K562 (cell line): Measurements from ENCODE around the gene RHOXF1. TPM values are rescaled to one million over a fixed set of nuclear protein-coding genes. Genes with fewer than 3 reads are reported as not detected.
A peak's percentile ranks its signal among the peaks of the same experiment; 100 is the strongest.

Experiments
- ATAC-seq: fragments of 200-7000 bp; cut with Tn5 transposase; 3 replicates; pipeline ENCODE4 v1.9.1; 2020; ENCODE audit warnings: moderate library complexity
- Bru-seq: library from RNA; stranded (reverse); fragments of 400-500 nt; gene quantifications from one replicate; lab custom pipeline; 2021; lab: Mats Ljungman, UMichigan
- BruChase-seq, 2 experiments: library from RNA; stranded (reverse); fragments of 400-500 nt; gene quantifications; one replicate each; lab custom pipeline; 2021; lab: Mats Ljungman, UMichigan
- BruUV-seq: library from RNA; stranded (reverse); fragments of 400-500 nt; replicated peaks from 2 replicates; lab custom pipeline; 2021; lab: Mats Ljungman, UMichigan
- CTCF ChIA-PET: fragments of 300-600 bp; formaldehyde crosslinking; extraction: SDS; loops from one replicate; lab custom pipeline; 2021; ENCODE audit warnings: low intra/inter-chr PET ratio; lab: Yijun Ruan, JAX
- POLR2A ChIA-PET: fragments of 300-600, 350-650 bp; sonication (Branson Sonifier 250); formaldehyde crosslinking; extraction: SDS; loops from one replicate; lab custom pipeline; 2021; ENCODE audit warnings: antibody characterized with exemption, inconsistent platforms; lab: Yijun Ruan, JAX
- DNase-seq, 4 experiments: peaks; one replicate each; pipeline versions ENCODE4 v3.0.0 to v3.0.0-alpha.2; 2011 to 2018; ENCODE audit warnings: low spot score in 3 of 4, mixed read lengths in 3 of 4; ENCODE audit errors: extremely low read depth in 1 of 4
- FAIRE-seq: peaks from 2 replicates; lab custom pipeline; 2011; peaks lifted over from hg19 to GRCh38; lab: Jason Lieb, UNC
- H2AFZ ChIP-seq: 2 replicates; pipeline ENCODE4 v1.6.0; 2011; ENCODE audit warnings: low read depth, low read length, control low read depth, inconsistent platforms
- H3K27ac ChIP-seq: fragments of 200-600 bp; 3 replicates; pipeline ENCODE4 v1.8.0; 2011; ENCODE audit warnings: low read depth, mild to moderate bottlenecking, control low read depth, inconsistent platforms, low read length, moderate library complexity, mixed read lengths; ENCODE audit errors: extremely low read depth
- H3K27me3 ChIP-seq, 2 experiments: fragments of 300-600 bp in 1 of 2; 2 replicates in 1 of 2; 3 replicates in 1 of 2; pipeline versions ENCODE4 v1.6.0 to v1.8.0; 2011; ENCODE audit warnings: inconsistent platforms in 2 of 2, low read length in 2 of 2, mild to moderate bottlenecking in 1 of 2, mixed read lengths in 1 of 2, moderate library complexity in 1 of 2; ENCODE audit not compliant: control insufficient read depth in 2 of 2, insufficient read depth in 2 of 2
- H3K36me3 ChIP-seq: fragments of 300-600 bp; 3 replicates; pipeline ENCODE4 v1.8.0; 2011; ENCODE audit warnings: mild to moderate bottlenecking, low read length, inconsistent platforms; ENCODE audit not compliant: control insufficient read depth, insufficient read depth
- H3K4me1 ChIP-seq, 2 experiments: fragments of 200-600 bp in 1 of 2; replicated peaks in 1 of 2; 2 replicates in 1 of 2; 3 replicates in 1 of 2; pipeline versions ENCODE4 v1.5.1 to v1.8.0; 2011; ENCODE audit warnings: inconsistent platforms in 2 of 2, low read length in 2 of 2, mild to moderate bottlenecking in 1 of 2, mixed read lengths in 1 of 2, moderate library complexity in 1 of 2; ENCODE audit not compliant: control insufficient read depth in 2 of 2, insufficient read depth in 2 of 2
- H3K4me2 ChIP-seq: 2 replicates; pipeline ENCODE4 v1.6.1; 2011; ENCODE audit warnings: low read length, control low read depth, inconsistent platforms, mixed read lengths; ENCODE audit not compliant: insufficient read depth
- H3K4me3 ChIP-seq: fragments of 200-600 bp; sonication (generic), shearing (Covaris generic); 2 replicates; pipeline ENCODE4 v1.5.1; 2016; ENCODE audit warnings: control low read depth, inconsistent platforms
- H3K79me2 ChIP-seq: fragments of 200-600 bp; 3 replicates; pipeline ENCODE4 v1.8.0; 2011; ENCODE audit warnings: low read length, inconsistent platforms; ENCODE audit not compliant: control insufficient read depth, insufficient read depth
- H3K9ac ChIP-seq, 2 experiments: 2 replicates each; pipeline versions ENCODE4 v1.6.0 to v1.6.1; 2011; ENCODE audit warnings: low read depth in 2 of 2, low read length in 2 of 2, control low read depth in 1 of 2, inconsistent platforms in 1 of 2, mild to moderate bottlenecking in 1 of 2, mixed read lengths in 1 of 2; ENCODE audit not compliant: insufficient read depth in 1 of 2
- H3K9me1 ChIP-seq: one replicate; pipeline ENCODE4 v1.6.0; 2011; ENCODE audit warnings: inconsistent platforms, mild to moderate bottlenecking, low read length, moderate library complexity; ENCODE audit not compliant: control insufficient read depth, insufficient read depth
- H3K9me3 ChIP-seq: replicated peaks from 2 replicates; pipeline ENCODE4 v1.5.1; 2011; ENCODE audit warnings: low read depth, low read length, inconsistent platforms; ENCODE audit not compliant: control insufficient read depth, insufficient read depth
- H4K20me1 ChIP-seq: replicated peaks from 2 replicates; pipeline ENCODE4 v1.6.1; 2011; ENCODE audit warnings: low read length, inconsistent platforms, mixed read lengths; ENCODE audit not compliant: control insufficient read depth, insufficient read depth
- HDAC6 ChIP-seq: IDR thresholded peaks from 2 replicates; pipeline ENCODE4 v1.6.1; 2012; ENCODE audit warnings: low read depth, mild to moderate bottlenecking, control low read depth, inconsistent platforms, low read length, moderate library complexity
- WGBS: fragments of 100-300 bp; shearing (Covaris generic); methylation state at CpG from one replicate; pipeline ENCODE4 v1.1.6; 2016; ENCODE audit warnings: low coverage, mixed read lengths; ENCODE audit not compliant: insufficient coverage; ENCODE audit errors: missing lambda C conversion rate; 5-methylcytosine and 5-hydroxymethylcytosine counted together
- in situ Hi-C: fragments of 300-500 bp; cut with MboI; formaldehyde crosslinking; loops from 4 replicates; pipeline ENCODE4 v1.15.0; 2018; ENCODE audit warnings: inconsistent platforms, mixed read lengths
- intact Hi-C: fragments of 100-400 bp; cut with micrococcal nuclease; formaldehyde crosslinking; loops from 2 replicates; pipeline ENCODE4 v1.14.2; 2022
- long read RNA-seq, 3 experiments: library from polyadenylated mRNA in 2 of 3; library from RNA in 1 of 3; unstranded in 2 of 3; stranded (forward) in 1 of 3; transcript quantifications; one replicate each; pipeline ENCODE4 v2.0.0, GENCODE V29; 2019 to 2022
- polyA minus RNA-seq, 3 experiments: library from RNA; depleted of rRNA, polyadenylated mRNA; stranded (reverse); fragments of >200 nt; gene quantifications; 2 replicates each; pipeline ENCODE4 v1.2.3, GENCODE V29; 2011
- polyA plus RNA-seq, 8 experiments: library from polyadenylated mRNA; depleted of rRNA in 4 of 8; stranded (reverse) in 5 of 8; unstranded in 3 of 8; fragments of >200 nt; fragmentation: Nextera tagmentation in 2 of 8; fragmentation: Illumina TruSeq in 1 of 8; extraction: Ambion mirVana in 2 of 8; extraction: Trizol in 1 of 8; gene quantifications; 2 replicates each; pipeline versions ENCODE4 v1.2.1 to v1.2.3, GENCODE V29; 2011 to 2014; ENCODE audit warnings: inconsistent platforms in 1 of 8, missing spikeins in 1 of 8
- total RNA-seq, 7 experiments: library from RNA; depleted of rRNA in 6 of 7; stranded (reverse); fragments of >200 nt in 6 of 7; fragmentation: Illumina TruSeq in 2 of 7; extraction: Trizol in 2 of 7; gene quantifications; 2 replicates each; pipeline versions ENCODE4 v1.2.1 to v1.2.3, GENCODE V29; 2011 to 2021; ENCODE audit warnings: low replicate concordance in 1 of 7

The RHOXF1 gene
- not detected in 2 replicates for total RNA-seq (2011; cell fraction: chromatin; rRNA removed; ENCODE audit: low replicate concordance)
- not detected in 2 replicates for total RNA-seq (2011; cell fraction: nucleolus; rRNA removed)
- not detected in 2 replicates for total RNA-seq (2011; cell fraction: nucleoplasm; rRNA removed)
- total RNA-seq (2014; rRNA removed) (not detected in 2 replicates), total RNA-seq (2014; rRNA removed; fragmentation: Illumina TruSeq; extraction: Trizol) (not detected in 2 replicates), total RNA-seq (2015; rRNA removed; fragmentation: Illumina TruSeq; extraction: Trizol) (not detected in 2 replicates), total RNA-seq (2021) (not detected in 2 replicates), polyA plus RNA-seq (2011; rRNA removed) (not detected in 2 replicates), polyA plus RNA-seq (2014; fragmentation: Illumina TruSeq; extraction: Trizol) (not detected in 2 replicates), polyA plus RNA-seq (2014; fragmentation: Nextera tagmentation; extraction: Ambion mirVana) (not detected), polyA plus RNA-seq (2014; rRNA removed) (0.17 TPM in 1 of 2 replicates, not detected in the other), polyA minus RNA-seq (2011; rRNA and poly(A)+ RNA removed) (not detected in 2 replicates), Bru-seq, nascent RNA (not detected), BruChase-seq, experiment 1, labeled RNA remaining after a 2-hour chase (not detected), BruChase-seq, experiment 2, labeled RNA remaining after a 6-hour chase (percentile 16 among the genes with signal in this experiment)
- not detected in 2 replicates for polyA plus RNA-seq (2011; cell fraction: cytosol; rRNA removed)
- 0.21 TPM in 1 of 2 replicates, not detected in the other for polyA plus RNA-seq (2011; cell fraction: nucleus; rRNA removed)
- polyA plus RNA-seq (2012) = 0.14 TPM in 1 of 2 replicates, not detected in the other
- not detected in 2 replicates for polyA minus RNA-seq (2011; cell fraction: cytosol; rRNA and poly(A)+ RNA removed)
- not detected in 2 replicates for polyA minus RNA-seq (2011; cell fraction: nucleus; rRNA and poly(A)+ RNA removed)
- long read RNA-seq, experiment 1 = 0 reads
- long read RNA-seq, experiment 2 = 0 reads
- long read RNA-seq, experiment 3 = 0 reads

GRCh38 chrX:120115438-120115963 lies at the start of gene RHOXF1:
Gene RHOXF1, minus strand, starts transcription at chrX:120115913. Its CDS starts 51 bp downstream, at chrX:120115862.
- H3K9me3 ChIP-seq = no peaks in the 10 kb centered on the region
- 89% methylated on average over 28 of the region's 35 CpGs for WGBS
- H2AFZ ChIP-seq = no peak within 1 kb of the TSS
- H3K9me1 ChIP-seq = no peaks in the 10 kb centered on the region
- H3K27ac ChIP-seq = no peak within 1 kb of the TSS
- FAIRE-seq = no peak
- no peaks in the 10 kb centered on the region for H3K79me2 ChIP-seq
- BruUV-seq = no TSS peak
- intact Hi-C loops (no loop called here), in situ Hi-C loops (no loop called here)
- no peak within 1 kb of the TSS for H3K9ac ChIP-seq
- no peak for TF ChIP-seq HDAC6
- peaks cover 0 to 9% of the 10 kb centered on the region in 2 experiments; a peak in 3 of 5 replicates for H3K4me1 ChIP-seq
- no peaks in the 10 kb centered on the region for H4K20me1 ChIP-seq
- no peak for ATAC-seq
- no peak within 1 kb of the TSS for H3K4me3 ChIP-seq
- H3K4me2 ChIP-seq = no peak within 1 kb of the TSS
- POLR2A ChIA-PET = no interaction called here
- CTCF ChIA-PET = no interaction called here
- no peak for DNase-seq
- no peaks in the 10 kb centered on the region for H3K27me3 ChIP-seq
- H3K36me3 ChIP-seq = no peaks in the 10 kb centered on the region
